ENCODE results near the gene METTL13.

- TF ChIP-seq EZH2 (IDR thresholded peaks at IDR 0.05; ENCODE audit: insufficient read depth, poor library complexity, severe bottlenecking) (no peak), EZH2phosphoT487 (IDR thresholded peaks at IDR 0.05; ENCODE audit: insufficient read depth, low read depth) (no peak)
Measured at GRCh38 chr1:171834821-171835220, 53.4 kb downstream of the METTL13 start.

Measured in GM23248 (cell line).